Neural crest cell (in vitro differentiated cells): ENCODE results near the gene SOST. TPM values are rescaled to one million over a fixed set of nuclear protein-coding genes. Genes with fewer than 3 reads are reported as not detected.

ENCODE experiments used
- DNase-seq: peaks from one replicate; pipeline ENCODE4 v3.0.0; 2021; ENCODE audit warnings: low read depth, mixed read lengths, low spot score
- H3K27ac Mint-ChIP-seq: one replicate; pipeline ENCODE4 v1.8.0; 2021; ENCODE audit warnings: mild to moderate bottlenecking, mixed read lengths; ENCODE audit not compliant: unreplicated experiment
- H3K27me3 Mint-ChIP-seq: 2 replicates; pipeline ENCODE4 v1.8.0; 2021; ENCODE audit warnings: low read depth, mild to moderate bottlenecking, mixed read lengths
- H3K36me3 Mint-ChIP-seq: 2 replicates; pipeline ENCODE4 v1.8.0; 2021; ENCODE audit warnings: low read depth, mild to moderate bottlenecking, mixed read lengths
- H3K4me1 Mint-ChIP-seq: 2 replicates; pipeline ENCODE4 v1.8.0; 2021; ENCODE audit warnings: mixed read lengths
- H3K4me3 Mint-ChIP-seq: one replicate; pipeline ENCODE4 v1.8.0; 2021; ENCODE audit warnings: mild to moderate bottlenecking, mixed read lengths
- H3K9me3 Mint-ChIP-seq: 2 replicates; pipeline ENCODE4 v1.8.0; 2021; ENCODE audit warnings: mixed read lengths
- CTCF ChIP-seq: fragments of 200-600 bp; sonication (generic); conservative IDR thresholded peaks from 2 replicates; pipeline ENCODE4 v1.5.0; 2021; ENCODE audit warnings: antibody characterized with exemption, mild to moderate bottlenecking
- total RNA-seq: library from RNA; stranded (reverse); gene quantifications from 2 replicates; pipeline ENCODE4 v1.2.1, GENCODE V29; 2021

SOST gene
- total RNA-seq, 1 donor from 2014 or later: not detected

DNA sequence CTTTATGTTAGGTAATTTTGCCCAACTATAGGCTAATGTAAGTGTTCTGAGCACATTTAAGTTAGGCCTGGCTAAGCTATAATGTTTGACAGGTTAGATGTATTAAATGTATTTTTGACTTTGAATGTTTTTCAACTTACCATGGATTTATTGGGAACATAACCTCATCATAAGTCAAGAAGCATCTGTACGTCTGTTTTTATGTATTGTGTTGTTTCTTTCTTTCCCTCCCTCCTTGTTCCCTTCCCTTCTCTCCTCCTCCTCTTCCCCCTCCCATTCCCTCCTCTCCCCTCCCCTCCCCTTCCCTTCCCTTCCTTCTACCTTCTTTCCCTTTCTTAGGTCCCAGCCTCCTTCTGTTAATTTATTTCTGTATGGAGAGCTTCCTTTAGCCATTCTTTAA lies 30.9 kb upstream of the SOST start:
- H3K4me3 Mint-ChIP-seq: no peak overlapping the region
- H3K27ac Mint-ChIP-seq: no peak overlapping the region
- no peak for DNase-seq
- no peaks in the 10 kb centered on the region for H3K36me3 Mint-ChIP-seq
- peaks cover 12% of the 10 kb centered on the region for H3K4me1 Mint-ChIP-seq
- peaks cover 11% of the 10 kb centered on the region for H3K27me3 Mint-ChIP-seq
- H3K9me3 Mint-ChIP-seq: peaks cover 7% of the 10 kb centered on the region
- TF ChIP-seq CTCF: no peak

DNA sequence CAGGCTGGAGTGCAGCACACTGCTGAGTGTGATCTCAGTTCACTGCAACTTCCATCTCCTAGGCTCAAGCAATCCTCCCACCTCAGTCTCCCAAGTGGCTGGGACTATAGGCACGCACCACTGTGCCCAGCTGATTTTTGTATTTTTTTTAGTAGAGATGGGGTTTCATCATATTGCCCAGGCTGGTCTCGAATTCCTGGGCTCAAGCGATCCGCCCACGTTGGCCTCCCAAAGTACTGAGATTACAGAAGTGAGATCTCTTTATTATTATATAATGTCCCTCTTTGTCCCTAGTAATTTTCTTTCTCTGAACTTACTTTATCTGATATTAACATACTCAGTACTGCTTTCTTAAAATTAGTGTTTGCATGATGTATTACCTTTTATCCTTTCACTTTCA lies 29.9 kb upstream of the SOST start:
- Mint-ChIP-seq H3K27ac (no peak overlapping the region), H3K9me3 (peaks cover 4% of the 10 kb centered on the region), H3K4me3 (no peak overlapping the region), H3K36me3 (no peaks in the 10 kb centered on the region), H3K4me1 (peaks cover 15% of the 10 kb centered on the region), H3K27me3 (peaks cover 5% of the 10 kb centered on the region)
- no peak for TF ChIP-seq CTCF
- no peak for DNase-seq

DNA sequence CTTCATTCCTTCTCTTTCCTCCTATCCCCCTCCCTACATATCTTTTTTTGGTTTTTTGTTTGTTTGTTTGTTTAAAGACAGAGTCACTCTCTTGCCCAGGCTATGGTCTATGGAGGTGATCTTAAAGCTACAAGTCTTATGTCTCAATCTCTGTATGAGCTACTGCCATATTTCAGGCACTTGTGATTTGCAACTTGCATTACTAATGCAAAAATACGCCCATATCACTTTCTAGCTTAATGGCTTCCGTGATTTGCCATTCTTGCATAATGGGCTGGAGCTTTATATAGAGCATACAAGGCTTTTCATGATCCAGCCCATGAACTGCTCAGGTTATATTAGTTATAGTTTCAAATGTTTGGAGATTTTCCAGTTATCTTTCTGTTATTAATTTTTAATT lies 29.1 kb upstream of the SOST start:
- Mint-ChIP-seq H3K27me3 (peaks cover 2% of the 10 kb centered on the region), H3K4me1 (peaks cover 15% of the 10 kb centered on the region), H3K9me3 (peaks cover 2% of the 10 kb centered on the region), H3K36me3 (no peaks in the 10 kb centered on the region), H3K4me3 (no peak overlapping the region), H3K27ac (no peak overlapping the region)
- no peak for TF ChIP-seq CTCF
- no peak for DNase-seq

DNA sequence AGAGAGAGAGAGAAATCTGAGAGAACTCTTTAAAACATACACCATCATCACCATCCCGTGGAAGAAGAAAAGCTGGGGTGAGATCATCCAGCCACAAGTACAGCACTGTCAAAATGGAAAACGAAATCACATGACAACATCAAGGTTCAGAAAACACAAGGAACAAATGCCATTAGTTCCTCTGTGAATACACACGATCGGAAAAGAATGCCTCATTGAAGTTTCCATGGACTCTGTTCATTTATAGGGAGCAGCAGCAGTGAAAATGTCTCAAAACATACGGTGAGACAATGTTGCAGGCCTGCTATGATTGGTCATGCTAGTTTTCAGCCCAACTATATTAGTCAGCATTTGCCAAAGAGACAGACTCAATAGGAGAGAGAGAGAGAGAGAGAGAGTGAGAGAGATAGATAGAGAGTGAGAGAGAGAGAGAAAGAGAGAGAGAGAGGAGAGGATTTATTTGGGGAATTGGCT lies 26.1 kb upstream of the SOST start:
- Mint-ChIP-seq H3K27me3 (peaks cover 19% of the 10 kb centered on the region), H3K27ac (no peak overlapping the region), H3K4me3 (no peak overlapping the region)

GRCh38 chr17:43784068-43784467 lies 25.5 kb upstream of the SOST start:
- H3K4me3 Mint-ChIP-seq: no peak overlapping the region
- no peak overlapping the region for H3K27ac Mint-ChIP-seq
- TF ChIP-seq CTCF: no peak
- peaks cover 12% of the 10 kb centered on the region for H3K4me1 Mint-ChIP-seq
- H3K36me3 Mint-ChIP-seq: no peaks in the 10 kb centered on the region
- peaks cover 24% of the 10 kb centered on the region for H3K27me3 Mint-ChIP-seq
- H3K9me3 Mint-ChIP-seq: no peaks in the 10 kb centered on the region
- DNase-seq: no peak

More for the DNA sequence above, 26.1 kb upstream of the SOST start:
- H3K36me3 Mint-ChIP-seq: no peaks in the 10 kb centered on the region
- peaks cover 6% of the 10 kb centered on the region for H3K4me1 Mint-ChIP-seq
- DNase-seq: no peak
- no peaks in the 10 kb centered on the region for H3K9me3 Mint-ChIP-seq
- TF ChIP-seq CTCF: no peak
